ENCODE results near the gene LAMB4. TPM values are rescaled to one million over a fixed set of nuclear protein-coding genes. Genes with fewer than 3 reads are reported as not detected.

Gene LAMB4
- total RNA-seq, 1 donor from 2014 or later = not detected

DNA sequence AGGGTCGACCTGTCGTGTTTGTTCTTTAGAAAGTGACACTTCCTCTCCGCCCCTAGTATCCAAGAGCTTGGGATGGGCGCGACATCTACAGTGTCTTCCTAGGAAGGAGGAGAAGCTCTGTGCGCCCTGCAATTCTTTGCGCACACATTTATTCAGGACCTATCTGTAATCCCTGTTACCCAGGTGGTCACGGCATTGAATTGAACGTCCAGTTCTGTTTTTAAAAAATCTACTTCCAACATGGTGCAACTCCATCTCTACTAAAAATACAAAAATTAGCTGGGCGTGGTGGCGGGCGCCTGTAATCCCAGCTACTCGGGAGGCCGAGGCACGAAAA is 126.6 kb downstream of the LAMB4 start:
- H3K27ac Mint-ChIP-seq = no peak overlapping the region
- no peaks in the 10 kb centered on the region for H3K9me3 Mint-ChIP-seq
- H3K27me3 Mint-ChIP-seq = peaks cover 56% of the 10 kb centered on the region
- ChIA-PET CTCF (no interaction called here), POLR2A (no interaction called here)
- ATAC-seq (ENCODE audit: low read depth) = no peak
- peak overlapping the region; percentile 44 for H3K4me3 Mint-ChIP-seq
- TF ChIP-seq, protein P1, sequence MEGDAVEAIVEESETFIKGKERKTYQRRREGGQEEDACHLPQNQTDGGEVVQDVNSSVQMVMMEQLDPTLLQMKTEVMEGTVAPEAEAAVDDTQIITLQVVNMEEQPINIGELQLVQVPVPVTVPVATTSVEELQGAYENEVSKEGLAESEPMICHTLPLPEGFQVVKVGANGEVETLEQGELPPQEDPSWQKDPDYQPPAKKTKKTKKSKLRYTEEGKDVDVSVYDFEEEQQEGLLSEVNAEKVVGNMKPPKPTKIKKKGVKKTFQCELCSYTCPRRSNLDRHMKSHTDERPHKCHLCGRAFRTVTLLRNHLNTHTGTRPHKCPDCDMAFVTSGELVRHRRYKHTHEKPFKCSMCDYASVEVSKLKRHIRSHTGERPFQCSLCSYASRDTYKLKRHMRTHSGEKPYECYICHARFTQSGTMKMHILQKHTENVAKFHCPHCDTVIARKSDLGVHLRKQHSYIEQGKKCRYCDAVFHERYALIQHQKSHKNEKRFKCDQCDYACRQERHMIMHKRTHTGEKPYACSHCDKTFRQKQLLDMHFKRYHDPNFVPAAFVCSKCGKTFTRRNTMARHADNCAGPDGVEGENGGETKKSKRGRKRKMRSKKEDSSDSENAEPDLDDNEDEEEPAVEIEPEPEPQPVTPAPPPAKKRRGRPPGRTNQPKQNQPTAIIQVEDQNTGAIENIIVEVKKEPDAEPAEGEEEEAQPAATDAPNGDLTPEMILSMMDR (IDR thresholded peaks at IDR 0.05) = no peak
- H3K36me3 Mint-ChIP-seq (ENCODE audit: low read depth) = no peaks in the 10 kb centered on the region
- DNase-seq = no peak
- intact Hi-C loops (cut with micrococcal nuclease) = loop anchor here (10.0 kb wide), 1 partner anchor 141 kb away; no protein-coding TSS in a partner anchor
- H3K4me1 Mint-ChIP-seq = peaks cover 21% of the 10 kb centered on the region

DNA sequence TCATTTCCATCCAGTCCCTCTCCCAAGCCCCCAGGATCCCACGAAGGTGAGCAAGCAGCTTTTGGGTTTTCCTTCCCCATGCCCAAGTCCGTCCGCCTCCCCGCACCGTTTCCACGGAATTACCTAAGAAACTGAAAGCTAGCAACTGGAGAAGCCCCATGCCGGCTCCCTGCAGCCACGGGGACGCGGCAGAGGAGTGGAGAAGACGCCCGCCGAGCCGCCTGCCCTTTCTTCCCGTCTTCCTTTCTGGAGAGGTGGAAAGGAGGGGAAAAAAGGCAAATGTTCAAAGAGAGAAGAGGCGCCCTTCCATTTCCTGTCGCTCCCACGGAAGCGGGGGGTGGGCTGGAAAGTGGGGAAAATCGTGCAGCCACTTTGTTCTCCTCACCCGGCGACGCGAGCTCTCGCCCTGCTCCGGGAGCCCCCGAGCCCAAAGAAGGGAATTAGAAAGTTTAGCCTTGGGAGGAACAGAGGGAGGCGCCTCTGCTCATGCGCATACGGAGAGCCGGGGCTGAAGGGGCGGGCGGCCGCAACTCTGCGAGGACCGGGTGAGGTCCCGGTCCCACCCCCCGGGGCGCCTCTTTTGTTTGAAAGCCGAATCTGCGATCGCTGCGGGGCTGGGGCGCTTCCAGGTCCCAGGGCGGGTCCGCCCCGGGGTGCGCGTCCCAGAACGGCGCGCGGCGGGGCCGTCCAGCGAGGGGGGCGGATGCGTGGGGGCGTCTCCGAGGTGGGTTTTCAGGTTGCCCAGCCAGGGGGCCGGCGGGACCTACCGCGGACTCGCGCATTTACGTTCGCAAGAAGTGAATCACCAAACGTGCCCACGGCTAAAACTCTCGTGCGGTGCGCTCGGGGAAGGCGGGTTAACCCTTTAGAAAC is 127.2 kb downstream of the LAMB4 start, which contains the start of gene LAMB1:
TSS of gene LAMB1 (minus strand) at position 436 of the 873 bp plus-strand sequence. CDS start at position 160, 276 bp downstream.
- intact Hi-C loops (cut with micrococcal nuclease) = loop anchor here (10.0 kb wide), 1 partner anchor 142 kb away; no protein-coding TSS in a partner anchor
- CTCF ChIA-PET = no interaction called here
- DNase-seq = no peak
- no peaks in the 10 kb centered on the region for H3K36me3 Mint-ChIP-seq (ENCODE audit: low read depth)
- no peak within 1 kb of the TSS for H3K27ac Mint-ChIP-seq
- TF ChIP-seq, protein P1 (IDR thresholded peaks at IDR 0.05) = no peak
- H3K4me1 Mint-ChIP-seq = peaks cover 21% of the 10 kb centered on the region
- no peaks in the 10 kb centered on the region for H3K9me3 Mint-ChIP-seq
- ATAC-seq (ENCODE audit: low read depth) = no peak
- H3K27me3 Mint-ChIP-seq = peaks cover 57% of the 10 kb centered on the region
- H3K4me3 Mint-ChIP-seq = peak within 1 kb of the TSS; percentile 73
- POLR2A ChIA-PET = no interaction called here

DNA sequence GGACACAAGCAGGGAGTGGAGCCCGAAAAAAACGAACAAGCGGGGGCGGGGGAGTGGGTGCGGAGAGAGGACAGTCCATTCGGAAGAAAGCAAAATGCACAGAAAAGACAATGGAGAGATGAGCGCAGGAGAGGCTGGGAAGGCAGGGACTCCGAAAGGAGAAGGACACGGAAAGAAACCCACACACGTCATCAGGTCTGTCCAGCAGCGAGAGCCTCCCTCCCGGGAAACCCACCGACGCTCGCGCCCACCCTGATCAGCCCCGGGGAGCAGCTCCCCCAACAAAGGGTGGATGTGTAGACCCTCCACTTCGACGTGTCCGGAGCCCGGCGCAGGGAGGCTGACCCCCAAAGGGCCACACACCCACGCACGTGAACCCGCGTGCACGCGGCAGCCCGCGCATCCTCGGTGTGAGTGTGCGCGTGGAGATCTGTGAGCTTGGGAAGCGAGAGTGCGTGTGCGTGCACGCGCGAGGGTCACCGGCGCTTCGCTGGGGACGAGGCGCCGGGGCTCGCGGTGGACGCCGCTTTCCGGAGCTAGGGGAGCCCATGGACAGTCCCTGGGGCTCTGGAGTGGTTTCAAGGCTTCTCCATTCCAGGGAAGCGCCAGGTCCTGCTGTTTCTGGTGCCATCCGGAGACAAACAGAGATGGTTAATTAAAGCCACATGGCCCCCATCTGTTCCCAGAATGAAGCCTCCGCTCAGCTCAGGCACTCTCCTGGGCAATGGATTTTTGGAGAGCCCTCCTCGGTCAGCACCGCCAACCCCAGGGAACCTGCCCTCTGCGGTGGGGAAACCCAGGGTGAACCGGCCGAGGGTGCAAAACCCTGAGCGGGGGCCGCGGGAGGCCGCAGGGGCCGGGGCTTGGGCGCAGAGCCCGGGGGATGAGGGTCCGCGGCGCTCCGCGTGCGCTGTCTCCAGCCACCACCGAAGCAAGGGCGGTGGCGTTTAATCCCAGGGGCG is 128.1 kb downstream of the LAMB4 start:
- ChIA-PET POLR2A (no interaction called here), CTCF (no interaction called here)
- TF ChIP-seq, protein P1 (IDR thresholded peaks at IDR 0.05) = no peak
- ATAC-seq (ENCODE audit: low read depth) (no peak), DNase-seq (no peak)
- Mint-ChIP-seq H3K36me3 (ENCODE audit: low read depth) (no peaks in the 10 kb centered on the region), H3K27ac (no peak overlapping the region), H3K9me3 (no peaks in the 10 kb centered on the region), H3K27me3 (peaks cover 58% of the 10 kb centered on the region), H3K4me3 (peak overlapping the region; percentile 73), H3K4me1 (peaks cover 21% of the 10 kb centered on the region)
- intact Hi-C loops (cut with micrococcal nuclease) = loop anchor here (10.0 kb wide), 1 partner anchor 143 kb away; no protein-coding TSS in a partner anchor

DNA sequence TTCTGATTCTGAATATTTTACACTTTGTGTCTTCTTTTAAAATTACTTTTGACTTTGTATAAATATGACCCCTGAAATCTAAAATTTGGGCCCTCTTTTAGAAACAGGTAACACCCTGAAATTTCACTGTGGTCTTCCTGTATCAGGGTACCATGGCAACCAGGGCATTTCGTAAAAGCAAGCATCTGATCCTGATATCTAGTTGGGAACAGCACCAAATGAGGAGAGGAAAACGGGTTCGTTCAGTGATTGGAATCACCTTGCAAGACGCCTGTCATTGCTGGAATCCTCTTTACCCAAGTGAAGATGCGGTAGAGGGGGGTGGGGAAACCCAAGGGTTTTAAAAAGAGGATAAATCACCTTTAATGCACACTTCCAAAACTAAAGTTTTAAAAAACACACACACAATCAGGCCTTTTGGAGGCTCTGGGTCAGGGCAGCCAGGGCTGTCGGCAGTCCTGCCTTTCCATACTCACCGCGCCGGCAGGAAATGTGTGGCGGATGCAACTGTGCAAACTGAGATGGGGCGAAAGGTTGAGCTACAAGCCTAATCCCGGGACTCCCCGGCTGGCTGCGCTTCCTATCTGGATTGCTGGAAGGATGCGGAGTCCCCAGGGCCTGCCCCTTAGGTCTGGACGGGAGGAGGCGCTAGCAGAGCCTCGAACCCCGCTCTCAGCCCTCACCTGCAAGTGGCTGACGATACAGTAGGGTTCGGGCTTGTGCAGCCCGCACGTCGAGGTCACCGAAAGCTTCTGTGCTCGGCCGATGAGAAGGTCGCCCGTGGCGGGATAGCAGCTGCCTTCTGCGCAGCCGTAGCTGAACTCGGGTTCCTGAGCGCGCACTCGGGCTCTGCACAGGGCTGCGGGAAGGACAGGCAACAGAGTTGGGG is 129.0 kb downstream of the LAMB4 start:
- POLR2A ChIA-PET = no interaction called here
- H3K4me1 Mint-ChIP-seq = peaks cover 21% of the 10 kb centered on the region
- no peak for DNase-seq
- CTCF ChIA-PET = no interaction called here
- ATAC-seq (ENCODE audit: low read depth) = no peak
- TF ChIP-seq, protein P1 (IDR thresholded peaks at IDR 0.05) = no peak
- H3K27me3 Mint-ChIP-seq = peaks cover 52% of the 10 kb centered on the region
- H3K9me3 Mint-ChIP-seq = no peaks in the 10 kb centered on the region
- no peaks in the 10 kb centered on the region for H3K36me3 Mint-ChIP-seq (ENCODE audit: low read depth)
- intact Hi-C loops (cut with micrococcal nuclease) = loop anchor here (10.0 kb wide), 1 partner anchor 144 kb away; no protein-coding TSS in a partner anchor
- peak overlapping the region; percentile 73 for H3K4me3 Mint-ChIP-seq
- no peak overlapping the region for H3K27ac Mint-ChIP-seq

Measured in activated B cell treated with CpG ODN at 0.5 μM for 24 hours (primary cell).